Tibial nerve (tissue), 4 donors: ENCODE data around the gene TRMT44. TPM values are rescaled to one million over a fixed set of nuclear protein-coding genes. Genes with fewer than 3 reads are reported as not detected.

Source experiments
- DNase-seq, 2 donors: peaks; one replicate each; pipeline ENCODE4 v3.0.0-alpha.2; 2019; ENCODE audit warnings: low spot score in 2 of 2
- H3K27ac ChIP-seq, 4 donors: fragments of 200-600 bp; sonication (generic) in 3 of 4; one replicate each; pipeline ENCODE4 v1.5.1; 2017 to 2019; ENCODE audit warnings: mild to moderate bottlenecking in 1 of 4
- H3K27me3 ChIP-seq, 2 donors: fragments of 200-600 bp; sonication (generic) in 1 of 2; one replicate each; pipeline versions ENCODE4 v1.5.1 to v1.6.0; 2017 to 2019
- H3K36me3 ChIP-seq, 3 donors: fragments of 200-600 bp; sonication (generic); one replicate each; pipeline ENCODE4 v1.5.1; 2018 to 2019
- H3K4me1 ChIP-seq, 4 donors: fragments of 200-600 bp; sonication (generic) in 3 of 4; one replicate each; pipeline ENCODE4 v1.5.1; 2017 to 2019
- H3K4me3 ChIP-seq, 4 donors: fragments of 200-600 bp; sonication (generic) in 3 of 4; one replicate each; pipeline ENCODE4 v1.5.1; 2017 to 2019; ENCODE audit warnings: mild to moderate bottlenecking in 1 of 4, moderate library complexity in 1 of 4
- H3K9me3 ChIP-seq, 4 donors: fragments of 200-600 bp; sonication (generic) in 3 of 4; one replicate each; pipeline ENCODE4 v1.5.1; 2017 to 2019
- EP300 ChIP-seq, 2 donors: sonication (generic); formaldehyde crosslinking; IDR thresholded peaks; one replicate each; pipeline ENCODE4 v1.6.1; 2017; ENCODE audit warnings: antibody characterized with exemption in 2 of 2, mild to moderate bottlenecking in 1 of 2
- POLR2A ChIP-seq, 2 donors: fragments of 450-650 bp; IDR thresholded peaks; one replicate each; pipeline ENCODE4 v1.6.1; 2017; ENCODE audit warnings: antibody characterized with exemption in 2 of 2, mild to moderate bottlenecking in 2 of 2, moderate library complexity in 2 of 2
- WGBS, 2 donors: methylation state at CpG; one replicate each; pipeline ENCODE4 v1.1.5; 2018; 5-methylcytosine and 5-hydroxymethylcytosine counted together
- total RNA-seq, 4 donors: library from RNA; depleted of rRNA; stranded (reverse); fragments of >200 nt; gene quantifications; one replicate each; pipeline ENCODE4 v1.1.0, GENCODE V29; 2016
- TF ChIP-seq, protein P1 (sequence below), 5 experiments: fragments of 200-600 bp in 3 of 5; fragments of 450-650 bp in 2 of 5; sonication (generic) in 3 of 5; IDR thresholded peaks; one replicate each; pipeline ENCODE4 v1.5.1; 2016 to 2019; ENCODE audit warnings: antibody characterized with exemption in 5 of 5, mild to moderate bottlenecking in 3 of 5, moderate library complexity in 2 of 5

The TRMT44 gene
- total RNA-seq, 4 donors from 2014 or later: 24.5 to 71.4 (median 52.9) TPM

DNA sequence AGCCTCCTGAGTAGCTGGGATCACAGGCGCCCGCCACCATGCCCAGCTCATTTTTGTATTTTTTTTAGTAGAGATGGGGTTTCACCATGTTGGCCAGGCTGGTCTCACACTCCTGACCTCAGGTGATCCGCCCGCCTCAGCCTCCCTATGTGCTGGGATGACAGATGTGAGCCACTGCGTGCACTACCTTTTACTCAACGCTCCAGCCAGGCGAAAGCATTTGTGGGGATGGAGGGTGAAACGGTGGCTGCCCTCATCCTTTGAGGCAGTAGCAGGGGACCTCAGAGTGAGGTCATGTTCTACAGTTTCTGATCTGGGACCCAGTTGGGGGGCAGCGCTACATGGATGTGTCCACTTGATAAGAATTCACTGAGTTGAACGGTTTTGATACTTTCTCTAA, 73.8 kb downstream of the TRMT44 start:
- H3K36me3 ChIP-seq: peaks cover 0 to 16% (median 0%) of the 10 kb centered on the region in 3 donors
- no peaks in the 10 kb centered on the region for H3K27me3 ChIP-seq
- TF ChIP-seq EP300 (IDR thresholded peaks at IDR 0.05) (no peak), POLR2A (IDR thresholded peaks at IDR 0.05) (no peak)
- TF ChIP-seq, protein P1, sequence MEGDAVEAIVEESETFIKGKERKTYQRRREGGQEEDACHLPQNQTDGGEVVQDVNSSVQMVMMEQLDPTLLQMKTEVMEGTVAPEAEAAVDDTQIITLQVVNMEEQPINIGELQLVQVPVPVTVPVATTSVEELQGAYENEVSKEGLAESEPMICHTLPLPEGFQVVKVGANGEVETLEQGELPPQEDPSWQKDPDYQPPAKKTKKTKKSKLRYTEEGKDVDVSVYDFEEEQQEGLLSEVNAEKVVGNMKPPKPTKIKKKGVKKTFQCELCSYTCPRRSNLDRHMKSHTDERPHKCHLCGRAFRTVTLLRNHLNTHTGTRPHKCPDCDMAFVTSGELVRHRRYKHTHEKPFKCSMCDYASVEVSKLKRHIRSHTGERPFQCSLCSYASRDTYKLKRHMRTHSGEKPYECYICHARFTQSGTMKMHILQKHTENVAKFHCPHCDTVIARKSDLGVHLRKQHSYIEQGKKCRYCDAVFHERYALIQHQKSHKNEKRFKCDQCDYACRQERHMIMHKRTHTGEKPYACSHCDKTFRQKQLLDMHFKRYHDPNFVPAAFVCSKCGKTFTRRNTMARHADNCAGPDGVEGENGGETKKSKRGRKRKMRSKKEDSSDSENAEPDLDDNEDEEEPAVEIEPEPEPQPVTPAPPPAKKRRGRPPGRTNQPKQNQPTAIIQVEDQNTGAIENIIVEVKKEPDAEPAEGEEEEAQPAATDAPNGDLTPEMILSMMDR (IDR thresholded peaks at IDR 0.05): no peak
- no peaks in the 10 kb centered on the region for H3K4me1 ChIP-seq
- no peak for DNase-seq
- 90 to 94% methylated on average over 10 of the region's 10 CpGs for WGBS, 2 donors
- no peak overlapping the region for H3K4me3 ChIP-seq
- no peak overlapping the region for H3K27ac ChIP-seq
- peaks cover 0 to 9% (median 0%) of the 10 kb centered on the region in 4 donors for H3K9me3 ChIP-seq

DNA sequence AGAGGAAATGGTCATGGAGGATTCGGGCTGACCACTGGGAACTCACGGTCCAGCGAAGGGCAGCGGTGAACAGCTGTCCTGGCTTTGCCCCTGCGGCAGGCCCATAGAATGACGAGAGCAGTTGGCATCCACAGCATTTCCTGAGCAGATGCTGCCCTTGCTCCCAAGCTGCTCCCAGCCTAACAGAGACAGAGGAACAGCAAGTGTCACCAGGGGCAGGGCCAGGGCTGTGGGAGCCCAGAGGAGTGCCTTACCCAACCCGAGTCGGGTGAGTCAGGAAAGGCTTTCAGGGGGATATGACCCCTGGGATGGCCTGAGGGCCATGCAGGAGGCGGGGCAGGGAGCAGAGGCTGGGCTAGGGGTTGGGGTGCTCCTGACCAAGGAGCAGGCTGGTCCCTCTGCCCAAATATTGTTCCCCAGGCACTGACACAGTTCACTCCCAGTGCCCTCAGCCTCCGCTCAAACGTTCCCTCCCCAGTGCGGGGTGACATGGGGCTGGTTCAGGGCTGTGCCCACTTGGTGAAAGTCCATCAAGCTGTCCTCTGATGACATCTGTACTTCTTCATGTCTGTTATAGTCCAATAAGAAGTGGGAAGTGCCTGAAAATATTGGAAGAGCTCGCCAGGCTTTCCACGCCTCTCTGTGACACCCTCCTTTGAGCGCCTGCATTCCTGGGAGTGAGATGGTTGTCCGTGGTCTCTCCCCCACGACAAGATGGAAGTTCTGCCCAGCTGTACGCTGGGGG, 74.9 kb downstream of the TRMT44 start:
- 64 to 70% methylated on average over 17 to 18 of the region's 18 CpGs for WGBS, 2 donors
- DNase-seq: no peak
- Histone ChIP-seq H3K27me3 (no peaks in the 10 kb centered on the region), H3K4me3 (no peak overlapping the region), H3K36me3 (peaks cover 0 to 6% (median 0%) of the 10 kb centered on the region in 3 donors), H3K27ac (no peak overlapping the region), H3K9me3 (peaks cover 0 to 17% (median 0%) of the 10 kb centered on the region in 4 donors), H3K4me1 (no peaks in the 10 kb centered on the region)
- TF ChIP-seq EP300 (IDR thresholded peaks at IDR 0.05): no peak
- TF ChIP-seq, protein P1 (IDR thresholded peaks at IDR 0.05): no peak
- TF ChIP-seq POLR2A (IDR thresholded peaks at IDR 0.05): no peak

DNA sequence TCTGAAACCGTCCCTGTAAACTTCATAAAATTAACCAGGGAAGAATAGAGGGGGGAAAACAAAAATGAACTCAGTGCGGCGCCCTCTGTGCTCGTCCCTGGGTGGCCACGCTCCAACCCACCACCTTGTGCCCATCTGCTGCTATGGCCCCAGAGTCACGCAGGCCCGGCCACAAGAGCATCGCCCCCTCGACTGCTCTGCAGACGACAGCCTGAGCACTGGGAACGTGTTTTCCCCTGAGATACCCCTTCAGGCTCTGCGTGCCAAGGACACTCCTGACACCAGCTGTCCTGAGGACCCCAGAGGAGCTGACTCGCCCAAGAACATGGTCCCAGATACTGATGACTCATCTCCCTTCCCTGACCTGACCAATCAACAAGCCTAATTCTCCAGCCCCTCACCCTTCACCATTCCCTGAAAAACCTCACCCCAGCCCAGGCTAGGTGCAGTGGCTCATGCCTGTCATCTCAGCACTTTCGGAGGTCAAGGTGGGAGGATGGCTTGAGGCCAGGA, 75.5 kb downstream of the TRMT44 start:
- peaks cover 0 to under 1% (median 0%) of the 10 kb centered on the region in 3 donors for H3K36me3 ChIP-seq
- H3K4me1 ChIP-seq: no peaks in the 10 kb centered on the region
- TF ChIP-seq, protein P1 (IDR thresholded peaks at IDR 0.05): no peak
- TF ChIP-seq EP300 (IDR thresholded peaks at IDR 0.05) (no peak), POLR2A (IDR thresholded peaks at IDR 0.05) (no peak)
- H3K27ac ChIP-seq: no peak overlapping the region
- DNase-seq: no peak
- WGBS, 2 donors: 83 to 85% methylated on average over 14 of the region's 14 CpGs
- no peak overlapping the region for H3K4me3 ChIP-seq
- H3K9me3 ChIP-seq: peaks cover 0 to 22% (median 2%) of the 10 kb centered on the region in 4 donors
- no peaks in the 10 kb centered on the region for H3K27me3 ChIP-seq

DNA sequence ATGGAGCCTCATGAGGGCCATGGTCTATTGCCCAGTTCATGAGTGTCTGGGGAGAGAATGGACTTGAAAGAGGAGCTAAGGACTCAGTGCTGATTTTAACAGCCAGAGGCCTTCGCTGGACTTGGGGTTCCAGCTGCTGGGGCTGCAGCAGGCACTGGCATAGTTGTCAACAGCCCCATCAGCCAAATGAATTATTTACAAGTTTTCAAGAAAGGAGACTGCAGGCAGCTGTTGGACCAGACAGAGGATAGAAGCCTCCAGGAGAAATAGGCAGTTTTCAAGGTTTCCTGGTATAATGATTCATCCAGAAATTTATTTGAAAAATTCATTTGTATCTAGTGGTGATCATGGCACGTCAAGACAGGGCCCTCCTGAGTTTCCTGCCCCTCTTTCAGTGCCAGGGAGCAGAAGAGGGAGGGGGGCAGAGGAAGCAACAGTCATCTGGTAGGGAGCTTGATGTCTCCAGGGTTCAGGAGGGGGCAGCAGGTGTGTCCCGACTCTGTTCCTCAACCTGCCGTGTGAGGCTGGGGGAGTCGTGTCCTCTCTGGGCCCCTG, 76.5 kb downstream of the TRMT44 start:
- H3K4me3 ChIP-seq: no peak overlapping the region
- H3K27me3 ChIP-seq: no peaks in the 10 kb centered on the region
- H3K27ac ChIP-seq: no peak overlapping the region
- no peaks in the 10 kb centered on the region for H3K4me1 ChIP-seq
- H3K36me3 ChIP-seq: no peaks in the 10 kb centered on the region
- DNase-seq: no peak
- 72 to 76% methylated on average over 5 of the region's 5 CpGs for WGBS, 2 donors
- TF ChIP-seq POLR2A (IDR thresholded peaks at IDR 0.05) (no peak), EP300 (IDR thresholded peaks at IDR 0.05) (no peak)
- TF ChIP-seq, protein P1 (IDR thresholded peaks at IDR 0.05): no peak
- peaks cover 0 to 30% (median 3%) of the 10 kb centered on the region in 4 donors for H3K9me3 ChIP-seq

DNA sequence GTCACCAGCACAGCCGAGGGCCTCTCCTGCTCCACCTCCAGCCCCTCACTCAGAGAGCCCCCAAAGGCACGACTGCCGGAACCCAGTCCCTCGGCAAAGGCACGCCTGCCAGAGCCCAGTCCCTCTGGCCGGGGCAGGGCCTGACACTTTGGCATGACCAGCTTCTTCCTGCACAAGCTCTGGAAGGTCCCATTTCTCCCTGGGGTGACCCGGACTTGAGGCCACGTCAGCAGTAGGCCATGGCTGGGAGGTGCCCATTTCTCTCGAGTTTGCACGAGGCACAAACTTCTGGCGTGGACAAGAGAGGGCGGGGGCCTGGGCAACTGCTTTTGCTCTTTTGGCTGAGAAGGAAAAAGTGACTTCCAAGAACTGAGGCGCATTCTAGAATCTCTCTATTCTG, 77.4 kb downstream of the TRMT44 start:
- Histone ChIP-seq H3K9me3 (peaks cover 0 to 28% (median 3%) of the 10 kb centered on the region in 4 donors), H3K27ac (no peak overlapping the region), H3K27me3 (no peaks in the 10 kb centered on the region), H3K4me1 (no peaks in the 10 kb centered on the region), H3K36me3 (no peaks in the 10 kb centered on the region), H3K4me3 (no peak overlapping the region)
- TF ChIP-seq POLR2A (IDR thresholded peaks at IDR 0.05) (no peak), EP300 (IDR thresholded peaks at IDR 0.05) (no peak)
- TF ChIP-seq, protein P1 (IDR thresholded peaks at IDR 0.05): no peak
- DNase-seq: no peak
- 71 to 72% methylated on average over 10 to 13 of the region's 13 CpGs for WGBS, 2 donors
